Prostate gland (tissue), 2 donors: ENCODE results near the gene ARL14EP. TPM values are rescaled to one million over a fixed set of nuclear protein-coding genes. Genes with fewer than 3 reads are reported as not detected.

ENCODE experiments used
- DNase-seq: peaks from one replicate; pipeline ENCODE4 v3.0.0-alpha.2; 2019; ENCODE audit warnings: low spot score
- H3K27ac ChIP-seq, 2 donors: fragments of 200-600 bp; sonication (generic); 2 replicates each; pipeline ENCODE4 v1.5.1; 2017 to 2019
- H3K27me3 ChIP-seq: fragments of 200-600 bp; sonication (generic); replicated peaks from 2 replicates; pipeline ENCODE4 v1.5.1; 2019; ENCODE audit not compliant: insufficient read depth
- H3K36me3 ChIP-seq, 2 donors: fragments of 200-600 bp; sonication (generic); 1 replicate in 1 of 2; 2 replicates in 1 of 2; pipeline versions ENCODE4 v1.5.1 to v1.8.1; 2017 to 2019
- H3K4me1 ChIP-seq: fragments of 200-600 bp; sonication (generic); replicated peaks from 2 replicates; pipeline ENCODE4 v1.5.1; 2019
- H3K4me3 ChIP-seq, 2 donors: fragments of 200-600 bp; sonication (generic); 2 replicates each; pipeline ENCODE4 v1.5.1; 2017 to 2019
- H3K9me3 ChIP-seq: fragments of 200-600 bp; sonication (generic); 2 replicates; pipeline ENCODE4 v1.5.1; 2017
- POLR2A ChIP-seq: fragments of 450-650 bp; IDR thresholded peaks from one replicate; pipeline ENCODE4 v1.6.1; 2016; ENCODE audit warnings: antibody characterized with exemption, mild to moderate bottlenecking
- POLR2AphosphoS5 ChIP-seq: sonication (generic); formaldehyde crosslinking; IDR thresholded peaks from one replicate; pipeline ENCODE4 v1.6.1; 2017; ENCODE audit warnings: antibody characterized with exemption
- WGBS: methylation state at CpG from one replicate; pipeline ENCODE4 v1.1.5; 2018; 5-methylcytosine and 5-hydroxymethylcytosine counted together
- intact Hi-C: fragments of 100-400 bp; cut with DNase I; formaldehyde crosslinking; loops from one replicate; pipeline ENCODE4 v1.14.2; 2022
- total RNA-seq, 2 donors: library from RNA; depleted of rRNA; stranded (reverse); fragments of >200 nt; gene quantifications; one replicate each; pipeline ENCODE4 v1.1.0, GENCODE V29; 2016
- TF ChIP-seq, protein P1 (sequence below), 4 experiments: fragments of 200-600 bp in 2 of 4; fragments of 450-650 bp in 2 of 4; sonication (generic) in 2 of 4; IDR thresholded peaks; 1 replicate in 3 of 4; 2 replicates in 1 of 4; pipeline ENCODE4 v1.5.1; 2016 to 2019; ENCODE audit warnings: antibody characterized with exemption in 4 of 4, mild to moderate bottlenecking in 2 of 4, moderate library complexity in 2 of 4

Gene ARL14EP
- total RNA-seq, 2 donors from 2014 or later, result 26.0 to 27.9 TPM

DNA sequence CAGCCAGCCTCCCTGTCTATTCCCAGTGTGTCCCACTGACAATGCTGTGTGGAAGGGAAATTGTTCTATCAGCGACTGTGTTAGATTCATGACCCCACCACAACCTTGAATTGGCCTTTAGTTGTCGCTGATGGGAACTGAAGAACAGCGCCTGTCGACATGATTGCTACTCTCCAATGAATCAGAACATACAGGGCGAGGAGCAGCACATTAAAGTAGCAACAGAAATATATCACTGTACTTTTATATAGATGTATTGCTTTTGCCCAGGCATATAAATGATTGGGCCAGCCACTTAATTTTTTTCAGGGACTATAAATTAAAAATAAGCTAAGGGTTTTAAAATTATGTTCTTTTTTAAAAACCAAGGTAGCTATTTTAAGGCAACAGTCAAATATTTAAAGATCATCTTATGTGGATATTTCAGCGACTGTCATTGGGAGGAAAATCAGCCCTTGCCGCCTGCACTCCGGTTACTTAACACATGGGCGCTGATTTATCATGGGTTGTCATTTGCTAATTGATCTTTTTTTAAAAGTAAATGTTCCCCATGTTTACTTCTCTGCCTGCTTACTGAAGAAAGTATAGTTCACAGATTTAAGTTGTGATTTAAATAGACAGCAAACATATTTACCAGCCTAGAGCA lies 42.1 kb downstream of the ARL14EP start:
- no peaks in the 10 kb centered on the region for H3K27me3 ChIP-seq
- no peak overlapping the region for H3K4me3 ChIP-seq
- H3K9me3 ChIP-seq, result no peaks in the 10 kb centered on the region
- intact Hi-C loops, result no loop called here
- H3K4me1 ChIP-seq, result no peaks in the 10 kb centered on the region
- no peak for DNase-seq
- TF ChIP-seq, protein P1, sequence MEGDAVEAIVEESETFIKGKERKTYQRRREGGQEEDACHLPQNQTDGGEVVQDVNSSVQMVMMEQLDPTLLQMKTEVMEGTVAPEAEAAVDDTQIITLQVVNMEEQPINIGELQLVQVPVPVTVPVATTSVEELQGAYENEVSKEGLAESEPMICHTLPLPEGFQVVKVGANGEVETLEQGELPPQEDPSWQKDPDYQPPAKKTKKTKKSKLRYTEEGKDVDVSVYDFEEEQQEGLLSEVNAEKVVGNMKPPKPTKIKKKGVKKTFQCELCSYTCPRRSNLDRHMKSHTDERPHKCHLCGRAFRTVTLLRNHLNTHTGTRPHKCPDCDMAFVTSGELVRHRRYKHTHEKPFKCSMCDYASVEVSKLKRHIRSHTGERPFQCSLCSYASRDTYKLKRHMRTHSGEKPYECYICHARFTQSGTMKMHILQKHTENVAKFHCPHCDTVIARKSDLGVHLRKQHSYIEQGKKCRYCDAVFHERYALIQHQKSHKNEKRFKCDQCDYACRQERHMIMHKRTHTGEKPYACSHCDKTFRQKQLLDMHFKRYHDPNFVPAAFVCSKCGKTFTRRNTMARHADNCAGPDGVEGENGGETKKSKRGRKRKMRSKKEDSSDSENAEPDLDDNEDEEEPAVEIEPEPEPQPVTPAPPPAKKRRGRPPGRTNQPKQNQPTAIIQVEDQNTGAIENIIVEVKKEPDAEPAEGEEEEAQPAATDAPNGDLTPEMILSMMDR (IDR thresholded peaks at IDR 0.05), result no peak
- TF ChIP-seq POLR2A (no peak), POLR2AphosphoS5 (no peak)
- whole genome bisulfite sequencing, result 84% methylated on average over 9 of the region's 9 CpGs
- H3K36me3 ChIP-seq, result no peaks in the 10 kb centered on the region
- no peak overlapping the region for H3K27ac ChIP-seq

DNA sequence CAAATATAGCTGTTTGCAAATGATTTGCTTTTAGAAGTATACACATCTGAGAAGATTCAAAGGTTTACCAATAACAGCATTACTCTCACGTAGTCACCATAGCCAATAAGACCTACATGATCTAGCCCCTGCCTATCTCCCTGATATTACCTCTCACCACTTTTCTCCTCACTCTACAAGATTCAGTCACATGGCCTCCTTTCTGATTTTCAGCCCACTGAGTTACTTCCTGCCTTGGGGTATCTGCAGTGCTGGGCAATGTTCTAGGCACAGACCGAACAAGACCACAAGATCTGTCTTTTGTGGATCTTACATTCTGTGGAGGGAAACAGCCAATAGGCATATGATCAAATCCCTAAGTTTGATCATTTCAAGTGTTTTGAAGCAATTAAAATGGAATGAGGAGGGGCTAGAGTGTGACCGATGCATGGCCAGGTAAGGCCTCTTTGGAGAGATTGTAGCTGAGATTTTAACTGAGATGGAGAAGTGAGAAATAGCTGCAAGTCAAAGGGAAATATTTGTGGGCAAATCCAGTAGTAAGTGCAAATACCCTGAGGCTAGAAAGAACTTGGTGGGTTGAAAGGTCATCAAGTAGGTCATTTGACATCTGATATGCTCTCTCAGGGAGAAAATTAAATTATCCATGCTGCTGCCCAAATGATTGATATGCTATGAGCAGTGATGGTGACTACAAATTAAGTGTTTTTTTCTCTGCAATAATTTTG lies 43.1 kb downstream of the ARL14EP start:
- Histone ChIP-seq H3K27ac (no peak overlapping the region), H3K27me3 (no peaks in the 10 kb centered on the region), H3K4me3 (no peak overlapping the region), H3K36me3 (no peaks in the 10 kb centered on the region), H3K4me1 (no peaks in the 10 kb centered on the region), H3K9me3 (no peaks in the 10 kb centered on the region)
- no peak for TF ChIP-seq POLR2AphosphoS5
- TF ChIP-seq, protein P1 (IDR thresholded peaks at IDR 0.05), result no peak
- TF ChIP-seq POLR2A, result no peak
- intact Hi-C loops, result no loop called here
- DNase-seq, result no peak
- WGBS, result 91% methylated on average over 3 of the region's 3 CpGs

DNA sequence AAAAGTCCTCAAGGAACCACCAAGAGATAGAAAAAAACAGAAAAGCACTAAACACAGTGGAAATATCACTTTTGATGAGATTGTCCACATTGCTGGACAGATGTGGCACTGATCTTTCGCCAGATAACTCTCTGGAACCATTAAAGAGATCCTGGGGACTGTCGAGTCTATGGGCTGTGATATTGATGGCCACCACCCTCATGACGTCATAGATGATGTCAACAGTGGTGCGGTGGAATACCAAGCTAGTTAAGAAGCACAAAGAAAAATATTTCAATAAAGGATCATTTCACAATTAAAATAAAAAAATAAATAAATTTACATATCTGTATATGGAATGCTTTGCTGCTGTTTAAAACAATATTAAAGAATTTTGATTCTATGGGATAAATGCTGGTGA lies 45.5 kb downstream of the ARL14EP start:
- no peaks in the 10 kb centered on the region for H3K9me3 ChIP-seq
- no peak overlapping the region for H3K27ac ChIP-seq
- no peak for DNase-seq
- TF ChIP-seq POLR2AphosphoS5, result no peak
- TF ChIP-seq, protein P1 (IDR thresholded peaks at IDR 0.05), result no peak
- no peak for TF ChIP-seq POLR2A
- WGBS, result 88% methylated on average over 4 of the region's 4 CpGs
- no peaks in the 10 kb centered on the region for H3K4me1 ChIP-seq
- intact Hi-C loops, result no loop called here
- no peak overlapping the region for H3K4me3 ChIP-seq
- no peaks in the 10 kb centered on the region for H3K36me3 ChIP-seq
- no peaks in the 10 kb centered on the region for H3K27me3 ChIP-seq

DNA sequence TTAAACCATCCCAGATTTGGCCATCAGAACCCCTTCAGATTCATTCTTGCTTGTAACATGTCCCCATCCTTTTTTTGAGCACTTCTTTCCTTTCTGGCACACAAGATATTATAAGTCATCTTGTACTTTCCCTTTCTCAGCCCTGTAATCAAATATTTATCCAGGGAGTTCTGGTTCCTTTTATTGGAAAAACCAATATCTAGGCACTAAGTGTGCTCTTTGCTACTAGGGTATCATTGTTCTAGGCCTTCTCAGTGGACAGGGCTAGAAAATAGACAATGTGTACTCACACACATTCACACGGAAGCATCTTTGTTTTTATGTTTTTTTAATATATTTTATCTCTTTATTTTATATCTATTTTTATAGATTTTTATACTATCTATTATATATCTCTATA lies 47.3 kb downstream of the ARL14EP start:
- no peaks in the 10 kb centered on the region for H3K4me1 ChIP-seq
- TF ChIP-seq, protein P1 (IDR thresholded peaks at IDR 0.05), result no peak
- peak; percentile 68 for TF ChIP-seq POLR2AphosphoS5
- no peak overlapping the region for H3K4me3 ChIP-seq
- H3K9me3 ChIP-seq, result no peaks in the 10 kb centered on the region
- DNase-seq, result no peak
- 42% methylated on average over 1 of the region's 1 CpG for WGBS
- H3K36me3 ChIP-seq, result no peaks in the 10 kb centered on the region
- no peak overlapping the region for H3K27ac ChIP-seq
- no peaks in the 10 kb centered on the region for H3K27me3 ChIP-seq
- intact Hi-C loops, result no loop called here

DNA sequence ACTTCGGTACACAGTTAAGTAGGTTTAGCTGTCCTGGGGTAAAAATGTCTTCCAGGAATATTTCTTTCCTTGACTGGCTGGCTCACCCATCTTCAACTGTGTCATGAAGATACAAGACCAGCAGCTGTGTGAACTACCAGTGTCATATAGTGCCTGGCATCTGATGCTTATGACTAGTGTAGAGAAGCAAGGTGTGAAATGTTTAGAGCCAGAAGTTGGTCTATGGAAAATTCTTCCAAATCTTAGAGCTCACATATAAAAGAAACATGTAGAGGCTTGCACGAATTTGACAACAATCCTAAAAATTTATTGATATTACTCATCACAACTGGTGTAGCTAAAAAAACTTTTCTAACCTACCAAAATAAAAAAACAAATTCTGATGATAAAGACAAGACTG lies 54.4 kb downstream of the ARL14EP start:
- Histone ChIP-seq H3K27ac (no peak overlapping the region), H3K9me3 (no peaks in the 10 kb centered on the region), H3K27me3 (no peaks in the 10 kb centered on the region), H3K4me3 (no peak overlapping the region), H3K36me3 (no peaks in the 10 kb centered on the region), H3K4me1 (no peaks in the 10 kb centered on the region)
- DNase-seq, result no peak
- intact Hi-C loops, result no loop called here
- WGBS, result 77% methylated on average over 2 of the region's 2 CpGs
- TF ChIP-seq, protein P1 (IDR thresholded peaks at IDR 0.05), result no peak
- TF ChIP-seq POLR2A (no peak), POLR2AphosphoS5 (no peak)
